HL-60 (cell line): ENCODE data around the gene FLT4.

Experiments
- CTCF ChIP-seq: IDR thresholded peaks from one replicate; pipeline ENCODE4 v1.5.1; 2011; ENCODE audit warnings: low read length, control low read depth, inconsistent platforms; ENCODE audit not compliant: insufficient read depth
- GABPA ChIP-seq: IDR thresholded peaks from 2 replicates; pipeline ENCODE4 v1.6.1; 2012; ENCODE audit warnings: low read depth

DNA sequence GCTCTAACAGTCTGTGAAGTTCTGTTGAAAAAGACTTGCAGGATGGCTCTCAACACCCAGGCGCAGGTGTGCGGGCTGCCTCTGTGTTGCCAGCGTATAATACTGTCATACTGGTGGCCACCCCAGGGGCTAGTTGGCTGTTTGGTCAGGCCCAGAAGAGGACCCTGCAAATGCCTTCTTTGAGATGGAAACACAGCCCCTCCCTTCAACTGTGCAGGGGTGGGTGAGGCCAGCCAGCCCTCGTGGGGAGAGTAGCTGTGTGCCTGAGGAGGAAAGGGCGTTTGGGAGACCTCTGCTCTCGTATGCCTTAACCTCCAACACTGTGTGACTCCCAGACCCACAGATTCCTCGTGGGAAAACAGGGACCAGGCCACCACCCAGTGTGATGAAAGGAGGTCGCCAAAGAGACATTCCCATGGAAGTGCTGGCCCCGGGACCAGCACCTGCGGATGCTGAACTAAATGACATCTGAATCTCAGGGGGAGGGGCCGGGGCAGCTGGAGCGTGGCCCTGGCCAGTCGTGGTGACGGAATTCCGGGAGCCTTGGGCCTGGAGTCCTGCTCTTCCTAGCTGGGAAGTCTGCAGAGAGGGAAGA is 46.8 kb downstream of the FLT4 start:
- TF ChIP-seq GABPA (no peak), CTCF (no peak)
